ENCODE results near the gene AURKB. TPM values are rescaled to one million over a fixed set of nuclear protein-coding genes. Genes with fewer than 3 reads are reported as not detected.

The AURKB gene
- total and polyA plus RNA-seq, 2 of the 13 experiments (the other 11 are each of a cell fraction or from before 2014, with no cell fraction given) = 29.5 to 75.3 TPM

GRCh38 chr17:8248751-8249607 is 38.6 kb upstream of the AURKB start, which contains the start of gene PFAS (continued):
- TF ChIP-seq ZNF407 (CRISPR knock-in tag; IDR thresholded peaks at IDR 0.05; ENCODE audit: not compliant biosample characterization) (peak; percentile 5), ZNF317 (CRISPR knock-in tag; IDR thresholded peaks at IDR 0.05) (0 out of 2 replicates have a peak, but pooled peaks have one; percentile 17), POLR2AphosphoS5 (IDR thresholded peaks at IDR 0.05; ENCODE audit: low read depth, low read length) (peak; percentile 90), RARA (CRISPR knock-in tag; IDR thresholded peaks at IDR 0.05) (0 out of 2 replicates have a peak, but pooled peaks have one; percentile 45), MBD4 (IDR thresholded peaks at IDR 0.05; ENCODE audit: borderline replicate concordance, low read length) (no peak), ZNF441 (CRISPR knock-in tag; IDR thresholded peaks at IDR 0.05; ENCODE audit: borderline replicate concordance) (no peak), ZFP62 (CRISPR knock-in tag; IDR thresholded peaks at IDR 0.05) (no peak), PATZ1 (CRISPR knock-in tag; IDR thresholded peaks at IDR 0.05) (peak; percentile 38; the same call in 1 of the 2 replicates), ZBTB34 (CRISPR knock-in tag; IDR thresholded peaks at IDR 0.05) (no peak), ELF3 (CRISPR knock-in tag; IDR thresholded peaks at IDR 0.05) (no peak), NCOA5 (CRISPR knock-in tag; IDR thresholded peaks at IDR 0.05) (no peak), TOE1 (CRISPR knock-in tag; IDR thresholded peaks at IDR 0.05) (no peak), JUND (CRISPR knock-in tag; IDR thresholded peaks at IDR 0.05) (no peak; the same call in 1 of the 2 replicates), ZNF383 (CRISPR knock-in tag; IDR thresholded peaks at IDR 0.05; ENCODE audit: borderline replicate concordance) (no peak; the same call in 1 of the 2 replicates)

Data from HepG2 (cell line).